ENCODE data around the gene ASB7. TPM values are rescaled to one million over a fixed set of nuclear protein-coding genes. Genes with fewer than 3 reads are reported as not detected.

The ASB7 gene
- total RNA-seq, 1 experiment from 2014 or later = 17.9 TPM

GRCh38 chr15:100595964-100596363 is 6.4 kb upstream of the ASB7 start:
- no TSS peak for BruUV-seq (replicated peaks)
- H3K4me3 ChIP-seq = no peak overlapping the region
- no peaks in the 10 kb centered on the region for H4K20me1 ChIP-seq (ENCODE audit: insufficient read depth)

GRCh38 chr15:100596792-100597191 is 5.6 kb upstream of the ASB7 start:
- no TSS peak for BruUV-seq (replicated peaks)
- Histone ChIP-seq H3F3A (ENCODE audit: insufficient read depth, low read depth) (no peaks in the 10 kb centered on the region), H3K4me2 (no peak overlapping the region), H2AFZ (no peak overlapping the region), H3K79me2 (ENCODE audit: low read depth) (peaks cover 70% of the 10 kb centered on the region), H3K9me3 (ENCODE audit: insufficient read depth, low read depth) (no peaks in the 10 kb centered on the region), H3K4me3 (no peak overlapping the region), H3K27me3 (ENCODE audit: insufficient read depth, low read depth) (no peaks in the 10 kb centered on the region), H3K4me1 (replicated peaks; ENCODE audit: insufficient read depth) (peaks cover 7% of the 10 kb centered on the region; the same call in 1 of the 2 replicates), H3K36me3 (ENCODE audit: low read depth) (no peaks in the 10 kb centered on the region), H3K9me2 (ENCODE audit: insufficient read depth) (no peaks in the 10 kb centered on the region), H4K20me1 (ENCODE audit: insufficient read depth) (no peaks in the 10 kb centered on the region), H3K27ac (no peak overlapping the region)
- intact Hi-C loops (cut with micrococcal nuclease; ENCODE audit: unreplicated experiment) = no loop called here
- ChIA-PET CTCF (no interaction called here), POLR2A (ENCODE audit: unreplicated experiment) (no interaction called here)
- TF ChIP-seq CTCF (conservative IDR thresholded peaks at IDR 0.05) (no peak), EZH2 (IDR thresholded peaks at IDR 0.05; ENCODE audit: low read depth) (no peak)
- DNase-seq = no peak

More at GRCh38 chr15:100595964-100596363, 6.4 kb upstream of the ASB7 start:
- intact Hi-C loops (cut with micrococcal nuclease; ENCODE audit: unreplicated experiment) = no loop called here
- Histone ChIP-seq H3K36me3 (ENCODE audit: low read depth) (no peaks in the 10 kb centered on the region), H3K4me2 (no peak overlapping the region), H3F3A (ENCODE audit: insufficient read depth, low read depth) (no peaks in the 10 kb centered on the region), H3K27me3 (ENCODE audit: insufficient read depth, low read depth) (no peaks in the 10 kb centered on the region), H3K27ac (no peak overlapping the region), H3K9me2 (ENCODE audit: insufficient read depth) (no peaks in the 10 kb centered on the region), H3K9me3 (ENCODE audit: insufficient read depth, low read depth) (no peaks in the 10 kb centered on the region; the same call in 1 of the 2 replicates), H3K79me2 (ENCODE audit: low read depth) (peaks cover 62% of the 10 kb centered on the region), H3K4me1 (replicated peaks; ENCODE audit: insufficient read depth) (peaks cover 6% of the 10 kb centered on the region; the same call in 1 of the 2 replicates), H2AFZ (no peak overlapping the region)
- ChIA-PET POLR2A (ENCODE audit: unreplicated experiment) (no interaction called here), CTCF (no interaction called here)
- DNase-seq = no peak
- no peak for TF ChIP-seq EZH2 (IDR thresholded peaks at IDR 0.05; ENCODE audit: low read depth)
- no peak for TF ChIP-seq CTCF (conservative IDR thresholded peaks at IDR 0.05)

- H3K4me3 ChIP-seq = no peak overlapping the region
- H3F3A ChIP-seq (ENCODE audit: insufficient read depth, low read depth) = no peaks in the 10 kb centered on the region
- H3K27me3 ChIP-seq (ENCODE audit: insufficient read depth, low read depth) = no peaks in the 10 kb centered on the region
- DNase-seq = no peak
- H3K9me3 ChIP-seq (ENCODE audit: insufficient read depth, low read depth) = no peaks in the 10 kb centered on the region
- no peak overlapping the region for H3K27ac ChIP-seq
- TF ChIP-seq EZH2 (IDR thresholded peaks at IDR 0.05; ENCODE audit: low read depth) = no peak
- TF ChIP-seq CTCF (conservative IDR thresholded peaks at IDR 0.05) = no peak
- peaks cover 7% of the 10 kb centered on the region; the same call in 1 of the 2 replicates for H3K4me1 ChIP-seq (replicated peaks; ENCODE audit: insufficient read depth)
- POLR2A ChIA-PET (ENCODE audit: unreplicated experiment) = no interaction called here
- peaks cover 74% of the 10 kb centered on the region for H3K79me2 ChIP-seq (ENCODE audit: low read depth)
- no peaks in the 10 kb centered on the region for H4K20me1 ChIP-seq (ENCODE audit: insufficient read depth)
- CTCF ChIA-PET = no interaction called here
- intact Hi-C loops (cut with micrococcal nuclease; ENCODE audit: unreplicated experiment) = no loop called here
- H3K36me3 ChIP-seq (ENCODE audit: low read depth) = no peaks in the 10 kb centered on the region
- no TSS peak for BruUV-seq (replicated peaks)
- H3K4me2 ChIP-seq = no peak overlapping the region
- H3K9me2 ChIP-seq (ENCODE audit: insufficient read depth) = no peaks in the 10 kb centered on the region
- H2AFZ ChIP-seq = no peak overlapping the region
These were observed 4.5 kb upstream of the ASB7 start for GRCh38 chr15:100597862-100598261.

All from PC-9 (cell line).